ENCODE data around the gene CIART. TPM values are rescaled to one million over a fixed set of nuclear protein-coding genes. Genes with fewer than 3 reads are reported as not detected.

The CIART gene
- total and polyA plus RNA-seq, 2 donors: 2.4 to 13.0 TPM

GRCh38 chr1:150256198-150256553 is 26.2 kb upstream of the CIART start:
- Histone ChIP-seq H3K36me3 (ENCODE audit: insufficient read depth) (no peaks in the 10 kb centered on the region), H3K4me3 (ENCODE audit: low read depth, low read length) (no peak overlapping the region), H3K27ac (ENCODE audit: low read depth) (no peak overlapping the region), H3K4me1 (ENCODE audit: insufficient read depth) (no peaks in the 10 kb centered on the region)
- WGBS: 1% methylated on average over 1 of the region's 1 CpG
- DNase-seq (ENCODE audit: extremely low spot score): no peak

DNA sequence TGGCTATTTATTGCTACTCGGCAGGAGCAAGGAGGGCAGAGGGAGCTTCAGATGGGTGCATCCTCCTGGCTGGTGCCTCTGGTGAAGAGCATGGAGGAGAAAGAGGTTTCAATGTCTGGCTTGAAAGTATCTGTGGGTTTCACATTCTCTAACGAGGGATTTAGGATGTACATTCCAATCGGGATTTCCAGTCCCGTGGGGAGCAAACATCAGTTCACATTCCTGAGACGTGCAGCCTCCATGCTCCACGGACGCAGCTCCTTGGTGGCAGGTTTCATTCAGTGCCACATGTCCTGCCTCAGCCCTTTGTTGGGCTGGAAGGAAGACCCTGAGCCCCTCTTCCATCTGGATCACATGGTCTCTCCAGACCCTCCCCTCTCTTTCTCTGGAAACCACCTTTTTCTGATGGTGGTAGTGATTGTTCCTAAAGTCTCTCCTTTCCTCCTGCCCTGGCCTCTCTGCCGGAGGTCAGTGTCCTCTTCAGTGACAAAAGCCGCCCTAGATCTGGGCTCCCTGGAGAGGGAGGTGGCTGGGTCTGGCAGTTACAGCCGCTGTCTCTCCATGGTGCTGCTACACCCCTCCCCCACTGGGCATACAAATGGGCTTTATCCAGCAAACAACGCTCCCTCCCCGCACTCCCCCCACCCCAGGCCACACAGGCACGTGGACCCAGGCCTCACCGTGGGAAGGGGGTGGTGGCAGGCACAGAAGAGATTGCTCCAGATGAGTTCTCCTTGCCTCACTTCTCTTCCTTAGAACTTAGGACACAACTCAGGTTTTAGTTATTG is 25.6 kb upstream of the CIART start:
- WGBS: 21% methylated on average over 14 of the region's 14 CpGs
- no peaks in the 10 kb centered on the region for H3K36me3 ChIP-seq (ENCODE audit: insufficient read depth)
- H3K27ac ChIP-seq (ENCODE audit: low read depth): no peak overlapping the region
- no peaks in the 10 kb centered on the region for H3K4me1 ChIP-seq (ENCODE audit: insufficient read depth)
- no peak overlapping the region for H3K4me3 ChIP-seq (ENCODE audit: low read depth, low read length)
- no peak for DNase-seq (ENCODE audit: extremely low spot score)

DNA sequence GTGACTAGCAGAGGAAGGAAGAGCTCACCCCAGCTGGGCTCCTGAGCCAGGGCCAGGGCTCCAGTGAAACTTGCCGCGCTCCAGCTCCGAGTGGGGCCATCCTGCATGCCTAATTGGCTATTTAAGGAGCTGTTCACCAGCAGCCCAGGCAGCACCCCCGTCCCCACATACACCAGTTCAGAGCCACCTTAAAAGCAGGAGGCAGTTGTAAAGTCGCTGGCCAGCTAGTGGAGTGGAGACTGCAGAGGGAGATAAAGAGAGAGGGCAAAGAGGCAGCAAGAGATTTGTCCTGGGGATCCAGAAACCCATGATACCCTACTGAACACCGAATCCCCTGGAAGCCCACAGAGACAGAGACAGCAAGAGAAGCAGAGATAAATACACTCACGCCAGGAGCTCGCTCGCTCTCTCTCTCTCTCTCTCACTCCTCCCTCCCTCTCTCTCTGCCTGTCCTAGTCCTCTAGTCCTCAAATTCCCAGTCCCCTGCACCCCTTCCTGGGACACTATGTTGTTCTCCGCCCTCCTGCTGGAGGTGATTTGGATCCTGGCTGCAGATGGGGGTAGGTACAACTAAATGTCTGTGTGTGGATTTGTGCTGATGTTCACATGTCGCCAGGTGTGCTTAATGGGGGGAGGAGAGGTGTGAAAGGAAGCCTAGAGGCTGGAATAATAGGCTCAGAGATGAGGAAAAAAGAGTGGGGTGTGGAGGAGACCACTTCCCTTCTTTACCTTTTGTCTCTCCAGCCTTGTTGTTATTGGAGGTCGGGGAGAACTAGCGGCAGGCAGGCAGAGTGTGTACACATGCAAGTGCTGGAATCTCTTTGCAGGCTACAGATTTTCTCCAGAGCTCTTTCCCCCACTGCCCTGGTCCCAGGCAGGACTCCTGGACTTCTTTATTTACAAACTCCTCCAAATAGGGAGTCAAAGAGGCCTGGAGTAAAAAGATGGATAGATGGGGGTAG is 24.4 kb upstream of the CIART start, which contains the start of gene CA14:
Gene CA14, plus strand, starts transcription at position 151 of the 962 bp plus-strand sequence. Its CDS starts 355 bp downstream, at position 506.
- H3K36me3 ChIP-seq (ENCODE audit: insufficient read depth): no peaks in the 10 kb centered on the region
- WGBS: 36% methylated on average over 13 of the region's 13 CpGs
- DNase-seq (ENCODE audit: extremely low spot score): no peak
- no peaks in the 10 kb centered on the region for H3K4me1 ChIP-seq (ENCODE audit: insufficient read depth)
- no peak within 1 kb of the TSS for H3K4me3 ChIP-seq (ENCODE audit: low read depth, low read length)
- H3K27ac ChIP-seq (ENCODE audit: low read depth): no peak within 1 kb of the TSS

DNA sequence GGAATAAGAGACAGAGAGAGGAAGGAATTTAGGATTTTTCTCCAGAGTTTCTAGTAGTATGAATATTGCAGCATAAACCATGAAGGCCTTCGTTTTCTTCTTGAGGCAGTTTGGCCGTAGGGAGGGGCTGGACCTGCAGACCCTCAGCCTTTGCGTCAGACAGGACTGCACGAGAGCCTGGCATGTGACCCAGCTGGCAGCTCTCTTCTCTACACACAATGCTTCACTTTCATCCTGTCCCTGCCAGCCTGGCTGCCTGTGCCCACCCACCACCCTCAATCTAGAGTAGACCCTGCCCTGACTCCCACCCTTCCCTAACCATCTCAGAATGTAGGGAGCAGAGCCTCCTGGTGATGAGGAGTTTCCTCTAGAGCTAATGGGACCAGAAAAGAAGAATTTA is 23.1 kb upstream of the CIART start:
- H3K4me1 ChIP-seq (ENCODE audit: insufficient read depth): no peaks in the 10 kb centered on the region
- no peak for DNase-seq (ENCODE audit: extremely low spot score)
- no peaks in the 10 kb centered on the region for H3K36me3 ChIP-seq (ENCODE audit: insufficient read depth)
- no peak overlapping the region for H3K27ac ChIP-seq (ENCODE audit: low read depth)
- 49% methylated on average over 4 of the region's 4 CpGs for WGBS
- H3K4me3 ChIP-seq (ENCODE audit: low read depth, low read length): no peak overlapping the region

DNA sequence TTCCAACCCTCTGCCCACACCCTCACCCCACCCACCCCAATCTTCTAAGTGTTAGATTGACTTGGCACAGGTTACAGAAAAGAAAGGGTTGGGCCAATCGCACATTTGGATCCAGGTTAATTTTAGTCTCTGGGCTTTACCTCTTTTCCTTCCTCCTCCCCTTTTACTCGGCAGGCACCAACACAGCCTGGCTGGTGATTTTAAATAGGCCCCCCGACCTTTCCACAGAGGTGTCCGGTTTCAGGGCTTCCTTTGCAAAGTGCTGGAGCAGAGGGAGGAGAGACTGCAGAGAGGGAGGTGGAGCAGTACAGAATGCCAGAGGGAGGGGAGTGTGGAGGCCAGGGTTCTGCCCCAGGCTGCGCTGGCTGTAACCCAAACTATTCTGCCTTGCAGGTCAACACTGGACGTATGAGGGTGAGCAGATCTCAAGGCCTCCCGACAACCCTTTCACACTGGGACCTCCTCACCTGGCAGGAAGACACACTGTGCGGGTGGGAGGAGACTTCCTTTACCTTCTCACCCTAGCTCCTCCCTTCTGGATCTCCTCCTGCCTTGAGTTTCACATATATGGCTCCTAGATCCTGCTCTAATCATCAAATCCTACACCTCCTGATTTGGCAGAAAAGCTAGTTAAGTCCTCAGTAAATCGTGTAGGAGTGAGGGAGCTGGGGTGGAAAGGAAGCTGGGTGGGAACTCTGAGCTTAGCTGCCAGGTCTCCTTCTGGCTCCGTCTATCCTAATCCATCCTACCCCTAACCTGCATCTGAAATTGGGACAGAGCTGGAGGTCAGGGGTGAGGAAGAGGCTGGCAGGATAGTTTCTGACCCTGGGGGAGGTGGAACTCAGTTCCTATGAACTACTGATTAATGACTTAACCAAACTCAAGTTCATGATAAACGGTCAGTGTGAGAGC is 22.3 kb upstream of the CIART start:
- no peaks in the 10 kb centered on the region for H3K4me1 ChIP-seq (ENCODE audit: insufficient read depth)
- H3K27ac ChIP-seq (ENCODE audit: low read depth): no peak overlapping the region
- H3K4me3 ChIP-seq (ENCODE audit: low read depth, low read length): no peak overlapping the region
- 24% methylated on average over 11 of the region's 11 CpGs for whole genome bisulfite sequencing
- no peak for DNase-seq (ENCODE audit: extremely low spot score)
- no peaks in the 10 kb centered on the region for H3K36me3 ChIP-seq (ENCODE audit: insufficient read depth)

DNA sequence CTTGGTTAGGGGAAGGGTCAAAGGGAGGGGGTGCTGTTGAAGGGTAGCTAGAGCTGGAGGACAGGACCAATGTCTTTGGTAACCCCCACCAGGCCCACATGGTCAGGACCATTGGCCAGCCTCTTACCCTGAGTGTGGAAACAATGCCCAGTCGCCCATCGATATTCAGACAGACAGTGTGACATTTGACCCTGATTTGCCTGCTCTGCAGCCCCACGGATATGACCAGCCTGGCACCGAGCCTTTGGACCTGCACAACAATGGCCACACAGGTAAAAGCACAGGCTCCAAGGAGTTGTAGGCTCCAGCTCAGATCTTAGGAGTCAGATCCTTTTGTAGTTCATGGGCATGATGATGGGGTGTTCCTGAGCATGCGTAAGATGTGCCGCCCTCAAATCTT is 21.0 kb upstream of the CIART start:
- Histone ChIP-seq H3K36me3 (ENCODE audit: insufficient read depth) (peaks cover 2% of the 10 kb centered on the region), H3K4me3 (ENCODE audit: low read depth, low read length) (no peak overlapping the region), H3K4me1 (ENCODE audit: insufficient read depth) (no peaks in the 10 kb centered on the region), H3K27ac (ENCODE audit: low read depth) (no peak overlapping the region)
- DNase-seq (ENCODE audit: extremely low spot score): no peak
- 90% methylated on average over 6 of the region's 6 CpGs for WGBS

GRCh38 chr1:150262388-150263320 is 19.7 kb upstream of the CIART start:
- no peak overlapping the region for H3K4me3 ChIP-seq (ENCODE audit: low read depth, low read length)
- H3K36me3 ChIP-seq (ENCODE audit: insufficient read depth): peaks cover 2% of the 10 kb centered on the region
- H3K4me1 ChIP-seq (ENCODE audit: insufficient read depth): no peaks in the 10 kb centered on the region
- DNase-seq (ENCODE audit: extremely low spot score): no peak
- WGBS: 83% methylated on average over 6 of the region's 6 CpGs
- H3K27ac ChIP-seq (ENCODE audit: low read depth): no peak overlapping the region

GRCh38 chr1:150263549-150263948 is 18.8 kb upstream of the CIART start:
- peaks cover 2% of the 10 kb centered on the region for H3K36me3 ChIP-seq (ENCODE audit: insufficient read depth)
- no peak for DNase-seq (ENCODE audit: extremely low spot score)
- no peaks in the 10 kb centered on the region for H3K4me1 ChIP-seq (ENCODE audit: insufficient read depth)
- no peak overlapping the region for H3K4me3 ChIP-seq (ENCODE audit: low read depth, low read length)
- WGBS: 74% methylated on average over 6 of the region's 6 CpGs
- no peak overlapping the region for H3K27ac ChIP-seq (ENCODE audit: low read depth)

- no peak for DNase-seq (ENCODE audit: extremely low spot score)
- H3K4me1 ChIP-seq (ENCODE audit: insufficient read depth): no peaks in the 10 kb centered on the region
- peak overlapping the region; percentile 91 for H3K4me3 ChIP-seq (ENCODE audit: low read depth, low read length)
- 33% methylated on average over 6 of the region's 6 CpGs for WGBS
- peaks cover 2% of the 10 kb centered on the region for H3K36me3 ChIP-seq (ENCODE audit: insufficient read depth)
- H3K27ac ChIP-seq (ENCODE audit: low read depth): peak overlapping the region; percentile 13
These were observed 14.5 kb upstream of the CIART start for GRCh38 chr1:150267896-150268295.

- H3K4me3 ChIP-seq (ENCODE audit: low read depth, low read length): peak overlapping the region; percentile 91
- DNase-seq (ENCODE audit: extremely low spot score): no peak
- peaks cover 2% of the 10 kb centered on the region for H3K36me3 ChIP-seq (ENCODE audit: insufficient read depth)
- under 1% methylated on average over 21 of the region's 21 CpGs for WGBS
- H3K27ac ChIP-seq (ENCODE audit: low read depth): peak overlapping the region; percentile 91
- H3K4me1 ChIP-seq (ENCODE audit: insufficient read depth): no peaks in the 10 kb centered on the region
These were observed 14.0 kb upstream of the CIART start for GRCh38 chr1:150268340-150268704.

DNA sequence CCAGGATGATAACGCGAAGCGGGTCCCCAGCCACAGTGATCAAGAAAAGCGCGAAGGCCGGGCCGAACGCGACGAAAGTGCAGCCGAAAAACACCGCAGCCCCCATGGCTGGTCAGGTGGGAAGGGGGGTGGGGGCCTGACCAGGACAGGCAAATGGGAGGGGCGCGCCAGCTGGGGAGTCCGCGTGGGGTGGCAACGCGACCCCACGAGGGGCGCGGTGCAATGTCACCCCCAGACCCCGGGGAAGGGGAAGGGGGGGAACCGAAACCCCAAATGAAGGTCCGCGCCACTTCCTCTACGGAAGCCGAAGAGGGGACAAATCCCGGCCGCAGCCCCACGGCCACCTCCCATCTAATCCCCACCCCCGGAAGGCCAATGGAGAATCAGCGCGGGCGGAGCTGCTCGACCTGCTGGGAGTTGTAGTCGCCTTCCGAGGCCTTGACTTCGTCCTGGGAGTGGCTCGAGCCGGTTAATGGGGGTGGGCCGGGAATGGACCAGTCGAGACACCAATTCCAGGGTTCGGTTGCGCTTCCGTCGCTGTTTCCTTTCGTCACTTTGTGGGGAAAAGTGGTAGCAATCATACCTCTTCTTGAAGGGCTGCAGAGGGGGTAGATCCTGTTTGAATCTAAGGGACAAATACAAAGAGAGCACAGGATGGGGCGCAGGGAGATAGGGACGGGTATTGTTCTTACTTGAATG is 13.5 kb upstream of the CIART start, which contains the start of gene APH1A:
Gene APH1A, minus strand, starts transcription at position 312 of the 699 bp plus-strand sequence. Its CDS starts 206 bp downstream, at position 106.
- Histone ChIP-seq H3K4me3 (ENCODE audit: low read depth, low read length) (peak within 1 kb of the TSS; percentile 91), H3K36me3 (ENCODE audit: insufficient read depth) (peaks cover 2% of the 10 kb centered on the region), H3K27ac (ENCODE audit: low read depth) (peak within 1 kb of the TSS; percentile 91), H3K4me1 (ENCODE audit: insufficient read depth) (no peaks in the 10 kb centered on the region)
- WGBS: under 1% methylated on average over 49 of the region's 49 CpGs
- peak; percentile 95 for DNase-seq (ENCODE audit: extremely low spot score)

DNA sequence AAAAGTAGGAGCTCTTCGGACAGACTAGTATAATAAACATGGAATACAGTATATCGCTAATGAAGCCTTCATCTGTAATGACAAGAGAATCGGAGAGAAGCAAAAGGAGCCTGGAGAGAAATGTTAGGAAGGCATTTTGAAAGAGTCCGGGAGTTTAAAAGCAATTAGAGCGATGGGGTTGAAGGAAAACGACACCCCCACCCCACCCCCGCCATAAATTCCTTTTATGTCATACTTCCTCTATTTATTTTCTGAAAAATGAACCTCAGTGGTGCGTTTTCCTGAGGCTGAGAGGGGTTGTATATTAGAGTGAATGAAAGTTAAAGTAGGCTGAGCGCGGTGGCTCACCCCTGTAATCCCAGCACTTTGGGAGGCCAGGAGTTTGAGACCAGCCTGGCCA is 12.9 kb upstream of the CIART start:
- WGBS: 30% methylated on average over 10 of the region's 10 CpGs
- Histone ChIP-seq H3K4me1 (ENCODE audit: insufficient read depth) (no peaks in the 10 kb centered on the region), H3K36me3 (ENCODE audit: insufficient read depth) (peaks cover 2% of the 10 kb centered on the region), H3K4me3 (ENCODE audit: low read depth, low read length) (peak overlapping the region; percentile 91), H3K27ac (ENCODE audit: low read depth) (no peak overlapping the region)
- no peak for DNase-seq (ENCODE audit: extremely low spot score)
